Activated CD8-positive, alpha-beta memory T cell treated with anti-CD3 and anti-CD28 coated beads, Interleukin-2, amount 50 U/mL, for 1 hour (primary cell): ENCODE measurements around the gene FLVCR2.

ENCODE experiments used
- DNase-seq: peaks from one replicate; pipeline ENCODE4 v3.0.0-alpha.2; 2020; ENCODE audit errors: extremely low read depth

The FLVCR2 gene

DNA sequence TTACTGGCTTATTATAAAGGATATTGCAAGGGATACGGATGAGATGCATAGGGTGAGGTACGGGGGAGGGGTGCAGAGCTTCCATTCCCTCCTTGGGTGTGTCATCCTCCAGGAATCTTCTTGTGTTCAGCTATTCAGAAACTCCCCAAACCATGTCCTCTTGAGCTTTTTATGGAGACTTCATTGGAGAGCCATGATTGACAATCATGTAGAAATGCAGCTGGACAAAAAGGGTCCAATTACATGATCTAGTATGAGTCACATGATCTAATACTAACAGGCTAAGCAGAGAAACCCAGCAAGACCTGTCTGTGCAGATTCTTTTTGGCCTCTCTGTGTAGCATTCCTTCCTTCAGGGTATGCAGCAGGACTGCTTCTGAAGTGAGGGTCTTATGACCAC lies 23.9 kb upstream of the FLVCR2 start:
- no peak for DNase-seq

DNA sequence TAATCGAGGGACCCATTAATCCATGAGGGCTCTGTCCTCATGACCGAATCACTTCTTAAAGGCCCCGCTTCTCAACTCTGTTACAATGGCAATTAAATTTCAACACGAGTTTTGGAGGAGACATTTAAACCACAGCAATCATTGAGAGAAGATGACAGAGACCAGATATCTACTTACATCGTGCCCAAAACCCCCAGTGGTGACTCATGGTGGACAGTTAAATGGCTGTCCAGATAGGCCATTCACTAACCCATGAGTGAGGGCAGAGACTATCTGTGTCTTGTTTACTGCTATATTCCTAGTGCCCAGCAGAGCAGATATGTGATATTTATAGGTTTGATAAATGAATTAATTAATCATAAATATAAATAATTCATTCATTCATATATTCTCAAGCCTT lies 20.0 kb upstream of the FLVCR2 start:
- DNase-seq: no peak

DNA sequence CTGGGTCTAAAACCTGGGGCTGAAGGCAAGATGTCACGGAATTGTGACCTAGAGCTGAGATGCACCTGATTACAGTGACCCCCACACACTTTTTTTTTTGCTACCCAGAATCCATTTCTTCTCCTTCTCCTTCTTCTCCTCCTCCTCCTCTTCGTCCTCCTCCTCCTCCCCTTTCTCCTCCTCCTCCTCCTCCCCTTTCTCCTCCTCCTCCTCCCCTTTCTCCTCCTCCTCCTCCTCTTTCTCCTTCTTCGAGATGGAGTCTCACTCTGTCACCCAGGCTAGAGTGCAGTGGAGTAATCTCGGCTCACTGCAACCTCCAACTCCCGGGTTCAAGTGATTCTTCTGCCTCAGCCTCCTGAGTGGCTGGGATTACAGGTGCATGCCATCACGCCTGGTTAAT lies 19.4 kb upstream of the FLVCR2 start:
- DNase-seq: no peak

DNA sequence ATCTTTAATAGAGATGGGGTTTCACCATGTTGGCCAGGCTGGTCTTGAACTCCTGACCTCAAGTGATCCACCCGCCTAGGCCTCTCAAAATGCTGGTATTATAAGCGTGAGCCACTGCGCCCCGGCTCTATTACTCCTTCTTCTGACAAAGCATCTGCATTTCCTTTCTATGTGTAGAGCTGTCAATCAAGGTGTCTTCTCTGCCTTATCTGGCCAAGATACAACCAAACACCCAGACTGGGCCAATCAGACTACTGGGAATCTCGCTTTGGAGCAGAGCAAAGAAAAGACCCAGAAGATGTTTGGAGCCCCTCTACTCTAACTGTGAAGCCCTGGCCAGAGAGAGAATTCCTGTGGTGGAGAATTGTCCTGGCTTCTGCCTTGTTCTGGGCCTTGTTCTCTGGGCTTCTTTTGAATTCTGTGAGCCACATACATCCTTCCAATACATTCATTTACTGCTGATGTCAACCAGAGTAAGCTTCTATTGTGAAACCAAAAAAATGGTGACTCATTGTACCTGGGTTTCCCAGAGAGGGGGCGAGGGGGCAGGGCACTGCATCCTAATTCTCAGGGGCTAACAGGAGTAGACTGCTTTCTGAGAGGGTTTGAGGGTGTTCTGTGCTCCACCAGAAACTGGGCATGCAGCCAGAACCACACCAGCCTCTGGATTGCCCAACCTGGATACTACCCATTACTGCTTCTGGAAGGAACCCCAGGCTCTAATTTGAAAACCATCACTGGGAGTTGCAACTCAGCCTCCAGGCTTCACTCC lies 18.8 kb upstream of the FLVCR2 start:
- no peak for DNase-seq

GRCh38 chr14:75561013-75561432 lies 17.4 kb upstream of the FLVCR2 start:
- no peak for DNase-seq

DNA sequence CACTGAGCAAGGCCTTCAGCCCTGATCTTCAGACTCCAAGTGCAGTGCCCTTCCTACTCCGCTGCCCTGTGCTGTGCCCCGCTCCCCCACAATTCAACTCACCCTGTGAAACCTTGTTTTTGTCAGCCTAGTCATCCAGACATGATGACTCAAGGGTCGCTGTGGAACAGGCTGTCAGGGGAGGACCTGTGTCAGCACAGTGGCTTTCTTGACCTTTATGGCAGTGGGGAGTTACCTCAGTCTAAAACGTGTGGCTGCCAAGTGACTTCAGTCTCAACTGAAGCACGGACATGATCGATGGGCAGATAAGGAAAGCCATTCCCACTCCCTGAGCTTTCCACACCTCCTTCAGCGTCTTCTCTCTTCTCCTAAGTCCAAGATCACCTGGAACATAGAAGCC lies 16.3 kb upstream of the FLVCR2 start:
- DNase-seq: no peak

DNA sequence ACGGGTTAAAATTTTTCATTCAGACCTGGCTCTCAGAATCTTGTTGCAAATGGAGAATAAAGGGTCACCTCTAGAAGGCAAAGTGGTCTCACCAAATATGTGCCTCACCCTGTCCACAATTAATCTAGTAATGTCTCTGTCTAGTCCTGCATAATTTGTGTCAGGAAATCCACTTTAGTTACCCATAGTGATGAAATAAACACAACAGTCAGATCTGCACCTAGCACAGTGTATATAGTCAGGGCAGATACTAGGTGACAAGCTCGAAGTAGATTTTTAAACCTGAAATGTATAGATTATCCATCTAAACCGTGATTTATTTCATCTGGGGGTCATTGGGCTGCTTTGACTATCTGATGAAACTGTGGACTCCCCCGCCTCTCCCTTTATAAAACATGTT lies 15.9 kb upstream of the FLVCR2 start:
- no peak for DNase-seq

DNA sequence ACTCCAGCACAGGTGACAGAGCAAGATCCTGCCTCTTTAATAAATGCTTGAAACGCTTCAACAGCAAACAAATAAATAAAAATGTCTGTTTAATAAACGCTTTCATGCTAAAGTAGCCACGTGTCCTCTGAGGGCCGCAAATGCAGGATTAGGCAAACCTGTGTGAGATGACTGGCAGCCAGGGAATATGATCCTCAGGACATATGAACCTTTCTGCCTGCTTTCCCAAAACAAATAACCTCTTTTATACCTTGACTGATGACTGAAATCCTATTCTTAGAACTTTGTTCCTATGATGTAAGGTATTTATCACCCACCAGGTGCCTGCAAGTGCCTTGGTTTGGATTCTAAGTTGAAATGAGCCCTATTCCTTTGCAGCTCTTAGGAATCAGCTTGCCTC lies 14.5 kb upstream of the FLVCR2 start:
- no peak for DNase-seq

- no peak for DNase-seq
These were observed 13.4 kb upstream of the FLVCR2 start for GRCh38 chr14:75565056-75565455.

- DNase-seq: no peak
These were observed 12.1 kb upstream of the FLVCR2 start for GRCh38 chr14:75566321-75566720.

GRCh38 chr14:75566752-75567151 lies 11.7 kb upstream of the FLVCR2 start:
- no peak for DNase-seq

GRCh38 chr14:75568140-75568539 lies 10.3 kb upstream of the FLVCR2 start:
- no peak for DNase-seq

- DNase-seq: no peak
These were observed 9.6 kb upstream of the FLVCR2 start for GRCh38 chr14:75568791-75569190.

DNA sequence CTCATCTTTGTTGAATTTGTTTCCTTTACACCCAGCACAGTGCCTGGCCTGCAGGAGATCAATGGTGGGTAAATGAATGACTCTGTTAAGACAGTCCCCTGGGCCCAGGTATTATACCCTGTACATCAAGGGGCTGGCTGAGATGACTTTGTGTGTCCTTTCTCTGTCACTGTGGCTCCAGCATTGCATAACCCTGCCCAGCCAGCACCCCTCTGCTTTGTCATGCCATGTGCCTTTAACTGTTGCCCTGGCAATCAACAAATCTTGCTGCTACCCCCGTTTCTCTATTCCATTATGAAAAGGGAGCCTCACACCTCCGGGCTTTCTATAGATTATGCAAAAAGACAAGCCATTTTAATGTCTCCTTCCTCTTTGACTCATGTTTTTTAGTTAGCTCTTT lies 7.6 kb upstream of the FLVCR2 start:
- no peak for DNase-seq

DNA sequence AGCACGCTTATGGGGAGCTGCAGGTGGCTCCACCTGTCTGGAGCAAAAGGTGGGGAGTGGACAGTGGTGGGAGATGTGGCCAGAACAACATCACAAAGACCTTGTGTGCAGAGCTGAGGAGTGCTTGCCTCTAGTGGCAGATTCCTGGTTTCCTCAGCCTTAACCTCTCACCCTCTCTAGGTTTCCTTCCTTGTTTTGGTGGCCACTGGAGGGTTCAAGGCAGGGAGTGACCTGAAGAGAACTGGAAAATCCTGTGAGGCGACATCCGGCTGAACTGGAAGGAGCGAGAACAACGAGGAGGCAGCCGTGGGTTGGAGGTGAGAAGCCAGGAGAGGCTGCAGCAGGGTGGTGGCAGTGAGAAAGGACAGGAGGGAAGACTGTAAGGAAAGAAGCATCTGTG lies 6.3 kb upstream of the FLVCR2 start:
- no peak for DNase-seq

GRCh38 chr14:75577090-75577489 lies 1.3 kb upstream of the FLVCR2 start:
- DNase-seq: no peak

DNA sequence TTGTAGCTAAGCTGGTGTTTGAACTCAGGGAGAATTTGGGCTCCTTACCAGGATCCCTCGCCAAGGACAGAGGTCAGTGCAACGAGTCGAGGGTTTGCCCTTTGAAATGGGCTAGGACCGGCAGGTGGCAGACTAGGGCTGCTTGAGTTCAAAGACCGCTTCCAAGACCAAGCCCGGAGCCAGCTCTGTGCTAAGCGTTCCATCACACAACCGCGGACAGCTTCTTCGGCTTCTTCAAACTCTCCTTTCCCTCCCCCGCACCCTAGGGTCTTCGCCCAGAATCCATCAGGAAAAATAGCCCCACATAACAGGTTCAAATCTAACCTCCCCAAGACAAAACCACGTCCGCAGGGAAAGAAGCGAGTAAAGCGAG lies 705 bp upstream of the FLVCR2 start:
- peak; percentile 33 for DNase-seq

GRCh38 chr14:75578786-75579337 lies 442 bp downstream of the FLVCR2 start:
- DNase-seq: no peak

- DNase-seq: no peak
These were observed 981 bp downstream of the FLVCR2 start for GRCh38 chr14:75579338-75579864.

DNA sequence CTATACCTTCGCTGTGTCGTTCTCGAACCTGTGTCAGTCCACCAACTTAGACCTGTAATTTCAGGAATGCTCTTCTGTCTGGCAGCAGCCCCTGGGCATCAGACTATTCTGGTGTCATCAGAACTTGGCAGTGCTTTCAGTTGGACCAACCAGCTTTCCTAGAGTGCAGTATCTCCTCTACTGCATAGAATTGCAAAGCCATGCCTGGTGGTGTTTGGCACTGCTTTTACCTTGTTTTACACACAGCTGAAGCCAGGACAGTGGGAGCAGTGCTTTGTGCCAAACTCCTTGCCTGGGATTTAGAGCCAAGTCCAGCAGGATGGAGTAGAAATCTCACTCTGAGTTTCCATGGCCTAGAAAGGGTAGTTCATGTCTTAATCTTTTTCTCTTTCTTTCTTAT lies 1.5 kb downstream of the FLVCR2 start:
- DNase-seq: no peak

- DNase-seq: no peak
These were observed 9.0 kb downstream of the FLVCR2 start for GRCh38 chr14:75587388-75587787.

DNA sequence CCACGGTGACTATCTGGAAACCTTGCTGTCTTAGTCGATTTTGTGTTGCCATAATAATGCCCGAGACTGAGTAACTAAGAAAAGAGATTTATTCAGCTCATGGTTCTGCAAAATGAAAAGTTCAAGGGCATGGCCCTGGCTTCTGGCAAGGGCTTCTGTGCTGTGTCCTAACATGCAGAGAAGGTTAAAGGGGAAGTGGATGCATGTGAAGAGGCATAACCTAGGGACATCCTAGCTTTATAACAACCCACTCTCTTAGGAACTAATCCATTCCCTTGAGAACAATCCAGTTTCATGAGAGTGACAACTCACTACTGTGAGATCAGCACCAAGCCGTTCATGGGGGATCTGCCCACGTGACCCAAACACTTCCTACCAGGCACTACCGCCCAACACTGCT lies 11.5 kb downstream of the FLVCR2 start:
- no peak for DNase-seq

- DNase-seq: no peak
These were observed 13.0 kb downstream of the FLVCR2 start for GRCh38 chr14:75591331-75591946.
